K562 (cell line): Measurements from ENCODE around the gene NXN.
A peak's percentile ranks its signal among the peaks of the same experiment; 100 is the strongest.

Experiments
- ARNT ChIP-seq, 2 experiments: fragments of 450-650 bp; IDR thresholded peaks; 2 replicates each; pipeline ENCODE4 v1.6.1; 2016; ENCODE audit warnings: mild to moderate bottlenecking in 1 of 2
- BDP1 ChIP-seq: IDR thresholded peaks from 3 replicates; pipeline ENCODE4 v1.6.1; 2011; ENCODE audit not compliant: insufficient read length, insufficient read depth
- EP300 ChIP-seq: IDR thresholded peaks from 2 replicates; pipeline ENCODE4 v1.6.1; 2012; ENCODE audit warnings: low read length, improper control_type of control experiment
- ESRRA ChIP-seq: fragments of 450-650 bp; IDR thresholded peaks from 2 replicates; pipeline ENCODE4 v1.6.1; 2014; ENCODE audit warnings: low read depth, mild to moderate bottlenecking, moderate library complexity, borderline replicate concordance
- EZH2 ChIP-seq: IDR thresholded peaks from 2 replicates; pipeline ENCODE4 v1.6.1; 2012; ENCODE audit warnings: low read depth, mild to moderate bottlenecking, inconsistent platforms, low read length, borderline replicate concordance
- FOXA3 ChIP-seq, 2 experiments: fragments of 450-650 bp in 1 of 2; sonication (generic) in 1 of 2; formaldehyde crosslinking; IDR thresholded peaks in 1 of 2; conservative IDR thresholded peaks in 1 of 2; 2 replicates each; pipeline versions ENCODE4 v1.4.0 to v1.8.0; 2020 to 2022; ENCODE audit warnings: mild to moderate bottlenecking in 2 of 2, missing genetic modification reagents in 1 of 2
- FOXO4 ChIP-seq: fragments of 450-650 bp; formaldehyde crosslinking; IDR thresholded peaks from 2 replicates; pipeline ENCODE4 v1.4.0; 2020; ENCODE audit warnings: mild to moderate bottlenecking, moderate library complexity
- GABPA ChIP-seq: fragments of 200-800 bp; sonication (Bioruptor generic); conservative IDR thresholded peaks from 2 replicates; pipeline ENCODE4 v1.6.1; 2016; ENCODE audit warnings: low read depth, missing genetic modification characterization, missing compliant biosample characterization
- GTF2E2 ChIP-seq: fragments of 200-800 bp; sonication (Bioruptor generic); IDR thresholded peaks from 2 replicates; pipeline ENCODE4 v1.6.1; 2016; ENCODE audit warnings: missing genetic modification characterization, missing compliant biosample characterization
- HNRNPLL ChIP-seq: fragments of 200-400 bp; formaldehyde crosslinking; IDR thresholded peaks from 2 replicates; pipeline ENCODE4 v1.6.1; 2017; ENCODE audit warnings: low read length, low read depth, mild to moderate bottlenecking; ENCODE audit not compliant: poor library complexity, severe bottlenecking
- MEF2A ChIP-seq: IDR thresholded peaks from 2 replicates; pipeline ENCODE4 v1.6.1; 2011; ENCODE audit warnings: low read depth, mild to moderate bottlenecking, low read length, moderate library complexity; ENCODE audit not compliant: control insufficient read depth
- NFIC ChIP-seq: fragments of 450-650 bp; IDR thresholded peaks from 2 replicates; pipeline ENCODE4 v1.6.1; 2017; ENCODE audit warnings: mild to moderate bottlenecking, inconsistent platforms
- POLR2A ChIP-seq: fragments of 450-650 bp; conservative IDR thresholded peaks from 2 replicates; pipeline ENCODE4 v1.6.1; 2016
- ZNF436 ChIP-seq: fragments of 250-450, 450-650 bp; sonication (Bioruptor Pico); formaldehyde crosslinking; IDR thresholded peaks from 2 replicates; pipeline ENCODE4 v1.7.0; 2020; ENCODE audit warnings: mild to moderate bottlenecking

GRCh38 chr17:864315-864714 is 115.3 kb downstream of the NXN start:
- TF ChIP-seq ZNF436 (CRISPR knock-in tag) = no peak
- no peak for TF ChIP-seq HNRNPLL
- TF ChIP-seq NFIC = no peak
- no peak for TF ChIP-seq MEF2A
- no peak for TF ChIP-seq ESRRA
- no peak for TF ChIP-seq POLR2A
- peak; percentile 52 for TF ChIP-seq GABPA (tag)
- TF ChIP-seq EZH2 = no peak
- TF ChIP-seq EP300 = no peak
- no peak for TF ChIP-seq ARNT (IDR thresholded peaks at IDR 0.05)
- TF ChIP-seq FOXA3 (CRISPR knock-in tag; conservative IDR thresholded peaks at IDR 0.05 in 1 of 2, IDR thresholded peaks at IDR 0.05 in 1 of 2) = no peak
- no peak for TF ChIP-seq BDP1
- no peak for TF ChIP-seq GTF2E2 (tag)
- no peak for TF ChIP-seq FOXO4 (CRISPR knock-in tag)
